Muscle of arm (tissue), 12 donors: ENCODE data around the gene IFT27. TPM values are rescaled to one million over a fixed set of nuclear protein-coding genes. Genes with fewer than 3 reads are reported as not detected.

ENCODE experiments used
- DNase-seq: peaks from one replicate; pipeline ENCODE4 v3.0.0-alpha.2; 2013
- polyA plus RNA-seq, 12 donors: library from polyadenylated mRNA; unstranded; fragments of 120-200 nt; gene quantifications; one replicate each; pipeline ENCODE4 v1.2.1, GENCODE V29; 2013; ENCODE audit not compliant: insufficient read length in 12 of 12

IFT27 gene
- polyA plus RNA-seq, 12 donors = 18.0 to 36.5 (median 23.9) TPM; not detected in 1

- DNase-seq = no peak
Measured at GRCh38 chr22:36798674-36799066, 22.8 kb upstream of the IFT27 start.

GRCh38 chr22:36797911-36798673 lies 22.2 kb upstream of the IFT27 start:
- DNase-seq = no peak

GRCh38 chr22:36797374-36797773 lies 21.5 kb upstream of the IFT27 start:
- DNase-seq = no peak

GRCh38 chr22:36796552-36797175 lies 20.7 kb upstream of the IFT27 start:
- no peak for DNase-seq

- DNase-seq = no peak
Measured at GRCh38 chr22:36795633-36796032, 19.7 kb upstream of the IFT27 start.

- DNase-seq = no peak
Measured at GRCh38 chr22:36790648-36791047, 14.7 kb upstream of the IFT27 start.

- no peak for DNase-seq
Measured at GRCh38 chr22:36787204-36787988, 11.5 kb upstream of the IFT27 start.

- DNase-seq = no peak
Measured at GRCh38 chr22:36783743-36784142, 7.8 kb upstream of the IFT27 start.

GRCh38 chr22:36781656-36782627 lies 6.0 kb upstream of the IFT27 start:
- DNase-seq = peak; percentile 63

GRCh38 chr22:36778020-36778419 lies 2.1 kb upstream of the IFT27 start:
- no peak for DNase-seq

- DNase-seq = no peak
Measured at GRCh38 chr22:36776722-36777121, 803 bp upstream of the IFT27 start.

- peak; percentile 27 for DNase-seq
Measured at GRCh38 chr22:36775586-36775963, 344 bp downstream of the IFT27 start.

GRCh38 chr22:36773935-36774334 lies 2.0 kb downstream of the IFT27 start:
- DNase-seq = peak; percentile 22

- no peak for DNase-seq
Measured at GRCh38 chr22:36772451-36772850, 3.5 kb downstream of the IFT27 start.

- DNase-seq = no peak
Measured at GRCh38 chr22:36771356-36772063, 4.4 kb downstream of the IFT27 start.

- DNase-seq = no peak
Measured at GRCh38 chr22:36770513-36771231, 5.2 kb downstream of the IFT27 start.

GRCh38 chr22:36769541-36770512 lies 6.1 kb downstream of the IFT27 start:
- no peak for DNase-seq

- no peak for DNase-seq
Measured at GRCh38 chr22:36768616-36769015, 7.3 kb downstream of the IFT27 start.

GRCh38 chr22:36768141-36768540 lies 7.8 kb downstream of the IFT27 start:
- DNase-seq = no peak
